K562 (cell line): ENCODE measurements around the gene RBPJL. TPM values are rescaled to one million over a fixed set of nuclear protein-coding genes. Genes with fewer than 3 reads are reported as not detected.

Experiments used
- FOXO4 ChIP-seq: fragments of 450-650 bp; formaldehyde crosslinking; IDR thresholded peaks from 2 replicates; pipeline ENCODE4 v1.4.0; 2020; ENCODE audit warnings: mild to moderate bottlenecking, moderate library complexity
- KLF1 ChIP-seq: fragments of 450-650 bp; IDR thresholded peaks from 2 replicates; pipeline ENCODE4 v1.6.1; 2016; ENCODE audit warnings: missing genetic modification characterization, missing compliant biosample characterization
- NFE2 ChIP-seq: IDR thresholded peaks from 2 replicates; pipeline ENCODE4 v1.6.1; 2014; ENCODE audit warnings: antibody characterized with exemption, low read depth
- NFE2L1 ChIP-seq: fragments of 450-650 bp; IDR thresholded peaks from 2 replicates; pipeline ENCODE4 v1.6.1; 2016; ENCODE audit warnings: missing genetic modification characterization, low read depth, mild to moderate bottlenecking, missing compliant biosample characterization, moderate library complexity, borderline replicate concordance
- PREB ChIP-seq: sonication (generic); formaldehyde crosslinking; IDR thresholded peaks from 2 replicates; pipeline ENCODE4 v1.8.1; 2023; ENCODE audit warnings: mild to moderate bottlenecking, missing genetic modification reagents
- SLC30A9 ChIP-seq: fragments of 250-450 bp; sonication (Bioruptor Pico); IDR thresholded peaks from 2 replicates; pipeline ENCODE4 v1.8.0; 2022; ENCODE audit warnings: mild to moderate bottlenecking, moderate library complexity
- STAG1 ChIP-seq: sonication (generic); formaldehyde crosslinking; IDR thresholded peaks from 2 replicates; pipeline ENCODE4 v1.5.0; 2020; ENCODE audit warnings: missing genetic modification reagents, borderline replicate concordance
- STAT5A ChIP-seq: IDR thresholded peaks from 2 replicates; pipeline ENCODE4 v1.6.1; 2012; ENCODE audit warnings: low read length, inconsistent platforms, borderline replicate concordance
- VEZF1 ChIP-seq: fragments of 200-800 bp; sonication (Bioruptor generic); IDR thresholded peaks from 2 replicates; pipeline ENCODE4 v1.6.1; 2017; ENCODE audit warnings: missing genetic modification characterization, missing compliant biosample characterization
- XRCC5 ChIP-seq: fragments of 200-400 bp; formaldehyde crosslinking; IDR thresholded peaks from 2 replicates; pipeline ENCODE4 v1.6.1; 2017; ENCODE audit warnings: low read depth, mild to moderate bottlenecking, low read length
- ZNF197 ChIP-seq: fragments of 200-800 bp; sonication (Bioruptor generic); IDR thresholded peaks from 2 replicates; pipeline ENCODE4 v1.6.1; 2016; ENCODE audit warnings: low read depth, missing genetic modification characterization, missing compliant biosample characterization
- ZNF232 ChIP-seq: sonication (generic); formaldehyde crosslinking; IDR thresholded peaks from 2 replicates; pipeline ENCODE4 v1.8.0; 2022; ENCODE audit warnings: mild to moderate bottlenecking, missing genetic modification reagents
- ZNF830 ChIP-seq: fragments of 250-450 bp; sonication (Bioruptor Pico); IDR thresholded peaks from 2 replicates; pipeline ENCODE4 v1.5.0; 2021; ENCODE audit warnings: mild to moderate bottlenecking
- polyA plus RNA-seq, 8 experiments: library from polyadenylated mRNA; depleted of rRNA in 4 of 8; stranded (reverse) in 5 of 8; unstranded in 3 of 8; fragments of >200 nt; fragmentation: Nextera tagmentation in 2 of 8; fragmentation: Illumina TruSeq in 1 of 8; extraction: Ambion mirVana in 2 of 8; extraction: Trizol in 1 of 8; gene quantifications; 2 replicates each; pipeline versions ENCODE4 v1.2.1 to v1.2.3, GENCODE V29; 2011 to 2014; ENCODE audit warnings: inconsistent platforms in 1 of 8, missing spikeins in 1 of 8
- total RNA-seq, 7 experiments: library from RNA; depleted of rRNA in 6 of 7; stranded (reverse); fragments of >200 nt in 6 of 7; fragmentation: Illumina TruSeq in 2 of 7; extraction: Trizol in 2 of 7; gene quantifications; 2 replicates each; pipeline versions ENCODE4 v1.2.1 to v1.2.3, GENCODE V29; 2011 to 2021; ENCODE audit warnings: low replicate concordance in 1 of 7
- TF ChIP-seq, protein P1 (sequence below), 2 experiments: IDR thresholded peaks; 2 replicates each; pipeline ENCODE4 v1.6.1; 2012; ENCODE audit warnings: improper control_type of control experiment in 2 of 2, low read depth in 2 of 2, low read length in 2 of 2, borderline replicate concordance in 1 of 2
- TF ChIP-seq, protein P2 (sequence below): sonication (generic); formaldehyde crosslinking; IDR thresholded peaks from 2 replicates; pipeline ENCODE4 v1.8.0; 2023; ENCODE audit warnings: mild to moderate bottlenecking, missing genetic modification reagents
- TF ChIP-seq, protein P3 (sequence below): sonication (generic); formaldehyde crosslinking; IDR thresholded peaks from 2 replicates; pipeline ENCODE4 v1.8.0; 2022; ENCODE audit warnings: mild to moderate bottlenecking, missing genetic modification reagents
- TF ChIP-seq, protein P4 (sequence below): sonication (generic); formaldehyde crosslinking; IDR thresholded peaks from 2 replicates; pipeline ENCODE4 v1.9.0; 2022; ENCODE audit warnings: mild to moderate bottlenecking, missing genetic modification reagents

Gene RBPJL
- total and polyA plus RNA-seq, 9 of the 15 experiments (the other 6 are each of a cell fraction or from before 2014, with no cell fraction given) = not detected

GRCh38 chr20:45343532-45344167 is 37.0 kb downstream of the RBPJL start (continued):
- TF ChIP-seq PREB (CRISPR knock-in tag) (no peak), KLF1 (tag) (no peak), ZNF197 (CRISPR knock-in tag) (no peak), STAG1 (CRISPR knock-in tag) (no peak), VEZF1 (CRISPR knock-in tag) (peak; percentile 9), ZNF830 (CRISPR knock-in tag) (no peak), NFE2 (no peak), NFE2L1 (no peak), FOXO4 (CRISPR knock-in tag) (no peak), SLC30A9 (CRISPR knock-in tag) (no peak), STAT5A (no peak), ZNF232 (CRISPR knock-in tag) (no peak), XRCC5 (no peak)
- TF ChIP-seq, protein P1, sequence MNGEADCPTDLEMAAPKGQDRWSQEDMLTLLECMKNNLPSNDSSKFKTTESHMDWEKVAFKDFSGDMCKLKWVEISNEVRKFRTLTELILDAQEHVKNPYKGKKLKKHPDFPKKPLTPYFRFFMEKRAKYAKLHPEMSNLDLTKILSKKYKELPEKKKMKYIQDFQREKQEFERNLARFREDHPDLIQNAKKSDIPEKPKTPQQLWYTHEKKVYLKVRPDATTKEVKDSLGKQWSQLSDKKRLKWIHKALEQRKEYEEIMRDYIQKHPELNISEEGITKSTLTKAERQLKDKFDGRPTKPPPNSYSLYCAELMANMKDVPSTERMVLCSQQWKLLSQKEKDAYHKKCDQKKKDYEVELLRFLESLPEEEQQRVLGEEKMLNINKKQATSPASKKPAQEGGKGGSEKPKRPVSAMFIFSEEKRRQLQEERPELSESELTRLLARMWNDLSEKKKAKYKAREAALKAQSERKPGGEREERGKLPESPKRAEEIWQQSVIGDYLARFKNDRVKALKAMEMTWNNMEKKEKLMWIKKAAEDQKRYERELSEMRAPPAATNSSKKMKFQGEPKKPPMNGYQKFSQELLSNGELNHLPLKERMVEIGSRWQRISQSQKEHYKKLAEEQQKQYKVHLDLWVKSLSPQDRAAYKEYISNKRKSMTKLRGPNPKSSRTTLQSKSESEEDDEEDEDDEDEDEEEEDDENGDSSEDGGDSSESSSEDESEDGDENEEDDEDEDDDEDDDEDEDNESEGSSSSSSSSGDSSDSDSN (IDR thresholded peaks at IDR 0.05; ENCODE audit: borderline replicate concordance in 1 of 2, low read depth in 2 of 2, low read length in 2 of 2) = no peak
- TF ChIP-seq, protein P2, sequence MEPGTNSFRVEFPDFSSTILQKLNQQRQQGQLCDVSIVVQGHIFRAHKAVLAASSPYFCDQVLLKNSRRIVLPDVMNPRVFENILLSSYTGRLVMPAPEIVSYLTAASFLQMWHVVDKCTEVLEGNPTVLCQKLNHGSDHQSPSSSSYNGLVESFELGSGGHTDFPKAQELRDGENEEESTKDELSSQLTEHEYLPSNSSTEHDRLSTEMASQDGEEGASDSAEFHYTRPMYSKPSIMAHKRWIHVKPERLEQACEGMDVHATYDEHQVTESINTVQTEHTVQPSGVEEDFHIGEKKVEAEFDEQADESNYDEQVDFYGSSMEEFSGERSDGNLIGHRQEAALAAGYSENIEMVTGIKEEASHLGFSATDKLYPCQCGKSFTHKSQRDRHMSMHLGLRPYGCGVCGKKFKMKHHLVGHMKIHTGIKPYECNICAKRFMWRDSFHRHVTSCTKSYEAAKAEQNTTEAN (CRISPR knock-in tag) = no peak
- TF ChIP-seq, protein P3, sequence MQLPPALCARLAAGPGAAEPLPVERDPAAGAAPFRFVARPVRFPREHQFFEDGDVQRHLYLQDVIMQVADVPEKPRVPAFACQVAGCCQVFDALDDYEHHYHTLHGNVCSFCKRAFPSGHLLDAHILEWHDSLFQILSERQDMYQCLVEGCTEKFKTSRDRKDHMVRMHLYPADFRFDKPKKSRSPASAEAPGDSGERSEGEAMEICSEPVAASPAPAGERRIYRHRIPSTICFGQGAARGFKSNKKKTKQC (CRISPR knock-in tag) = no peak
- TF ChIP-seq, protein P4, sequence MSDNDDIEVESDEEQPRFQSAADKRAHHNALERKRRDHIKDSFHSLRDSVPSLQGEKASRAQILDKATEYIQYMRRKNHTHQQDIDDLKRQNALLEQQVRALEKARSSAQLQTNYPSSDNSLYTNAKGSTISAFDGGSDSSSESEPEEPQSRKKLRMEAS (CRISPR knock-in tag) = no peak
